ENCODE data around the gene TNNT1.
"Not testable (repeated sequence)": the region's sequence is repeated elsewhere in the genome, so short reads cannot be mapped to it uniquely, and the experiment has no call there.

- TF ChIP-seq POLR2A, CTCF (IDR thresholded peaks at IDR 0.05): not testable (repeated sequence)
These were observed 41.8 kb downstream of the TNNT1 start for GRCh38 chr19:55107252-55107651.

Measured in right lobe of liver (tissue), 4 donors.